H1 (cell line): ENCODE measurements around the gene ZIM2. TPM values are rescaled to one million over a fixed set of nuclear protein-coding genes. Genes with fewer than 3 reads are reported as not detected.

Experiments
- CTCF ChIA-PET: fragments of 300-600 bp; sonication (Branson Sonifier 250); formaldehyde crosslinking; loops from one replicate; lab custom pipeline; 2021; ENCODE audit not compliant: partially characterized antibody; lab: Charles Lee
- POLR2A ChIA-PET: fragments of 300-600 bp; sonication (Branson Sonifier 250); formaldehyde crosslinking; loops from one replicate; lab custom pipeline; 2021; ENCODE audit warnings: inconsistent platforms; ENCODE audit not compliant: partially characterized antibody; lab: Charles Lee
- DNase-seq, 2 experiments: peaks; one replicate each; pipeline versions ENCODE4 v3.0.0 to v3.0.0-alpha.2; 2010 to 2022; ENCODE audit warnings: low spot score in 2 of 2, low read depth in 1 of 2, mixed read lengths in 1 of 2
- FAIRE-seq: peaks from 2 replicates; lab custom pipeline; 2011; peaks lifted over from hg19 to GRCh38; lab: Jason Lieb, UNC
- H2AFZ ChIP-seq: 2 replicates; pipeline ENCODE4 v1.8.1; 2012; ENCODE audit warnings: low read length, inconsistent platforms
- H2AK5ac ChIP-seq: 2 replicates; pipeline ENCODE4 v1.6.1; 2013; ENCODE audit warnings: low read depth, low read length
- H2BK120ac ChIP-seq: replicated peaks from 2 replicates; pipeline ENCODE3; 2013; ENCODE audit warnings: low read depth, low read length, inconsistent platforms
- H2BK12ac ChIP-seq: 2 replicates; pipeline ENCODE4 v1.6.1; 2013; ENCODE audit warnings: low read depth, low read length
- H2BK15ac ChIP-seq: 2 replicates; pipeline ENCODE4 v1.6.1; 2013; ENCODE audit warnings: low read length
- H2BK20ac ChIP-seq: 2 replicates; pipeline ENCODE4 v1.6.1; 2013; ENCODE audit warnings: low read length
- H2BK5ac ChIP-seq: 2 replicates; pipeline ENCODE4 v1.6.1; 2013; ENCODE audit warnings: low read depth, low read length
- H3K14ac ChIP-seq: 2 replicates; pipeline ENCODE4 v1.6.1; 2013; ENCODE audit warnings: inconsistent platforms; ENCODE audit not compliant: insufficient read length
- H3K18ac ChIP-seq: 2 replicates; pipeline ENCODE4 v1.6.1; 2013; ENCODE audit warnings: low read length; ENCODE audit errors: extremely low read depth
- H3K23ac ChIP-seq: 2 replicates; pipeline ENCODE4 v1.6.1; 2013; ENCODE audit warnings: inconsistent platforms; ENCODE audit not compliant: insufficient read length
- H3K23me2 ChIP-seq: 2 replicates; pipeline ENCODE4 v1.6.1; 2013; ENCODE audit warnings: low read depth, low read length
- H3K27ac ChIP-seq: 2 replicates; pipeline ENCODE4 v1.6.1; 2011; ENCODE audit warnings: low read depth, low read length, inconsistent platforms
- H3K27me3 ChIP-seq, 4 experiments: replicated peaks in 1 of 4; 1 replicate in 1 of 4; 2 replicates in 3 of 4; pipeline versions ENCODE4 v1.6.1 to v1.8.1; 2011 to 2013; ENCODE audit warnings: low read length in 3 of 4, mild to moderate bottlenecking in 3 of 4, inconsistent platforms in 2 of 4, mixed read lengths in 2 of 4, moderate library complexity in 1 of 4; ENCODE audit not compliant: control insufficient read depth in 3 of 4, insufficient read depth in 3 of 4; ENCODE audit errors: extremely low read depth in 1 of 4
- H3K36me3 ChIP-seq, 4 experiments: 2 replicates each; pipeline versions ENCODE4 v1.6.1 to v1.8.1; 2011 to 2013; ENCODE audit warnings: mild to moderate bottlenecking in 4 of 4, low read length in 3 of 4, moderate library complexity in 2 of 4, control low read depth in 1 of 4, inconsistent platforms in 1 of 4; ENCODE audit not compliant: insufficient read depth in 4 of 4, control insufficient read depth in 2 of 4
- H3K4ac ChIP-seq: replicated peaks from 2 replicates; pipeline ENCODE3; 2013; ENCODE audit warnings: low read length, low read depth, mixed read lengths, inconsistent platforms; ENCODE audit not compliant: insufficient read length
- H3K4me1 ChIP-seq, 4 experiments: replicated peaks in 1 of 4; 1 replicate in 1 of 4; 2 replicates in 3 of 4; pipeline versions ENCODE4 v1.6.1 to v1.8.1; 2011 to 2013; ENCODE audit warnings: low read length in 3 of 4, inconsistent platforms in 2 of 4, mixed read lengths in 1 of 4; ENCODE audit not compliant: insufficient read depth in 4 of 4, control insufficient read depth in 3 of 4
- H3K4me2 ChIP-seq, 2 experiments: 2 replicates each; pipeline versions ENCODE4 v1.6.1 to v1.8.1; 2011 to 2013; ENCODE audit warnings: low read depth in 2 of 2, low read length in 2 of 2, control low read depth in 1 of 2, inconsistent platforms in 1 of 2, mild to moderate bottlenecking in 1 of 2; ENCODE audit not compliant: insufficient read depth in 1 of 2
- H3K4me3 ChIP-seq, 4 experiments: fragments of 200-600, 300-600 bp in 1 of 4; sonication (generic), shearing (Covaris generic), sonication (Bioruptor Twin) in 1 of 4; 2 replicates each; pipeline versions ENCODE4 v1.5.1 to v1.8.1; 2011 to 2016; ENCODE audit warnings: low read length in 4 of 4, low read depth in 3 of 4, control low read depth in 2 of 4, inconsistent platforms in 2 of 4, mild to moderate bottlenecking in 2 of 4, mixed read lengths in 1 of 4, moderate library complexity in 1 of 4; ENCODE audit not compliant: insufficient read depth in 2 of 4; ENCODE audit errors: extremely low read depth in 1 of 4
- H3K56ac ChIP-seq: replicated peaks from 2 replicates; pipeline ENCODE3; 2013; ENCODE audit warnings: low read depth, mild to moderate bottlenecking, mixed read lengths, low read length, inconsistent platforms; ENCODE audit not compliant: insufficient read length
- H3K79me1 ChIP-seq: 2 replicates; pipeline ENCODE4 v1.6.1; 2013; ENCODE audit warnings: low read depth, low read length, control low read depth
- H3K79me2 ChIP-seq, 2 experiments: 2 replicates each; pipeline versions ENCODE4 v1.6.1 to v1.8.1; 2012 to 2013; ENCODE audit warnings: low read length in 2 of 2, mild to moderate bottlenecking in 2 of 2, inconsistent platforms in 1 of 2; ENCODE audit not compliant: insufficient read depth in 2 of 2, control insufficient read depth in 1 of 2
- H3K9ac ChIP-seq, 4 experiments: replicated peaks in 1 of 4; 1 replicate in 1 of 4; 2 replicates in 3 of 4; pipeline versions ENCODE4 v1.6.1 to v1.8.1; 2011 to 2013; ENCODE audit warnings: low read depth in 3 of 4, low read length in 3 of 4, control low read depth in 2 of 4, mild to moderate bottlenecking in 2 of 4, moderate library complexity in 2 of 4, inconsistent platforms in 1 of 4; ENCODE audit errors: extremely low read depth in 1 of 4
- H3K9me3 ChIP-seq, 2 experiments: 2 replicates each; pipeline versions ENCODE4 v1.6.1 to v1.8.1; 2012 to 2013; ENCODE audit warnings: mild to moderate bottlenecking in 2 of 2, moderate library complexity in 2 of 2, control low read depth in 1 of 2, inconsistent platforms in 1 of 2, low read depth in 1 of 2, low read length in 1 of 2, mixed read lengths in 1 of 2; ENCODE audit not compliant: insufficient read depth in 2 of 2
- H4K20me1 ChIP-seq, 2 experiments: replicated peaks in 1 of 2; 2 replicates each; pipeline versions ENCODE3 to v1.8.1; 2011 to 2013; ENCODE audit warnings: inconsistent platforms in 2 of 2, low read length in 2 of 2, mild to moderate bottlenecking in 1 of 2; ENCODE audit not compliant: insufficient read depth in 2 of 2, control insufficient read depth in 1 of 2
- H4K5ac ChIP-seq: 2 replicates; pipeline ENCODE4 v1.6.1; 2013; ENCODE audit warnings: low read length, low read depth, mixed read lengths, inconsistent platforms; ENCODE audit not compliant: insufficient read length
- H4K8ac ChIP-seq: 2 replicates; pipeline ENCODE4 v1.8.0; 2013; ENCODE audit warnings: mild to moderate bottlenecking, moderate library complexity, low read length, inconsistent platforms; ENCODE audit not compliant: insufficient read depth; ENCODE audit errors: extremely low read depth
- H4K91ac ChIP-seq: replicated peaks from 2 replicates; pipeline ENCODE3; 2013; ENCODE audit warnings: low read length, mixed read lengths, inconsistent platforms; ENCODE audit not compliant: insufficient read length
- ASH2L ChIP-seq: fragments of 200-600, 300-600 bp; sonication (generic); IDR thresholded peaks from one replicate; pipeline ENCODE4 v1.7.1; 2017; ENCODE audit warnings: low read length
- CREB1 ChIP-seq: IDR thresholded peaks from 2 replicates; pipeline ENCODE4 v1.6.1; 2012; ENCODE audit warnings: inconsistent platforms
- GTF2F1 ChIP-seq: IDR thresholded peaks from 2 replicates; pipeline ENCODE4 v1.6.1; 2012; ENCODE audit warnings: low read depth, low read length, improper control_type of control experiment, borderline replicate concordance
- HDAC2 ChIP-seq, 2 experiments: fragments of 300-600 bp in 1 of 2; sonication (generic) in 1 of 2; IDR thresholded peaks; 2 replicates each; pipeline ENCODE4 v1.6.1; 2011 to 2012; ENCODE audit warnings: low read depth in 2 of 2, low read length in 2 of 2, mild to moderate bottlenecking in 2 of 2, moderate library complexity in 2 of 2, borderline replicate concordance in 1 of 2, inconsistent platforms in 1 of 2
- KDM5A ChIP-seq: fragments of 200-600 bp; IDR thresholded peaks from 2 replicates; pipeline ENCODE4 v1.7.1; 2012; ENCODE audit warnings: mild to moderate bottlenecking, low read length, inconsistent platforms, mixed read lengths
- PHF8 ChIP-seq: fragments of 200-600 bp; sonication (generic); conservative IDR thresholded peaks from 2 replicates; pipeline ENCODE4 v1.7.1; 2012; ENCODE audit warnings: low read depth, mild to moderate bottlenecking, inconsistent platforms, low read length, moderate library complexity
- POLR2A ChIP-seq, 2 experiments: IDR thresholded peaks; 1 replicate in 1 of 2; 2 replicates in 1 of 2; pipeline ENCODE4 v1.6.1; 2011; ENCODE audit warnings: low read depth in 2 of 2, low read length in 2 of 2, mild to moderate bottlenecking in 2 of 2; ENCODE audit errors: control extremely low read depth in 1 of 2
- TCF12 ChIP-seq: IDR thresholded peaks from 2 replicates; pipeline ENCODE4 v1.6.1; 2011; ENCODE audit warnings: low read depth, mild to moderate bottlenecking, low read length
- WGBS, 2 experiments: shearing (Covaris generic) in 1 of 2; methylation state at CpG; one replicate each; pipeline versions ENCODE4 v1.1.6 to v1.1.7; 2013 to 2015; ENCODE audit warnings: low lambda C conversion rate in 2 of 2, mixed read lengths in 2 of 2, inconsistent platforms in 1 of 2, low coverage in 1 of 2, missing lambda C conversion rate in 1 of 2; ENCODE audit not compliant: insufficient replicate concordance in 2 of 2, insufficient coverage in 1 of 2, insufficient read length in 1 of 2; ENCODE audit errors: extremely low coverage in 1 of 2, missing lambda C conversion rate in 1 of 2; 5-methylcytosine and 5-hydroxymethylcytosine counted together
- polyA plus RNA-seq, 7 experiments: library from polyadenylated mRNA; depleted of rRNA in 3 of 7; stranded (reverse) in 5 of 7; unstranded in 2 of 7; fragments of >200 nt in 5 of 7; fragments of 200-250 nt in 2 of 7; gene quantifications; 1 replicate in 5 of 7; 2 replicates in 1 of 7; 4 replicates in 1 of 7; pipeline versions ENCODE4 v1.2.1 to v1.2.3, GENCODE V29; 2011 to 2013; ENCODE audit warnings: missing spikeins in 2 of 7, mixed read lengths in 2 of 7
- total RNA-seq: library from RNA; stranded (reverse); fragmentation: NEBNext Ultra II Directional; extraction: Animal tissue kit (Norgen Biotek cat#: 25700); gene quantifications from 2 replicates; pipeline ENCODE4 v1.2.1, GENCODE V29; 2021

Gene ZIM2
- total and polyA plus RNA-seq, 2 of the 8 experiments (the other 6 are each of a cell fraction or from before 2014, with no cell fraction given): not detected

GRCh38 chr19:56760842-56761241 is 79.7 kb downstream of the ZIM2 start:
- Histone ChIP-seq H4K91ac (no peak overlapping the region), H2AFZ (no peak overlapping the region), H2AK5ac (no peak overlapping the region), H3K18ac (no peak overlapping the region), H4K8ac (no peak overlapping the region), H3K23ac (no peak overlapping the region), H4K5ac (no peak overlapping the region), H3K9ac (no peak overlapping the region), H3K23me2 (no peaks in the 10 kb centered on the region; the same call in 1 of the 2 replicates), H4K20me1 (no peaks in the 10 kb centered on the region), H3K27ac (no peak overlapping the region), H3K4me1 (no peaks in the 10 kb centered on the region), H2BK20ac (no peak overlapping the region), H3K14ac (no peak overlapping the region), H3K36me3 (no peaks in the 10 kb centered on the region; a peak in 1 of 8 replicates), H2BK5ac (no peak overlapping the region), H3K79me2 (no peaks in the 10 kb centered on the region), H3K4ac (no peak overlapping the region), H3K79me1 (no peaks in the 10 kb centered on the region; the same call in 1 of the 2 replicates), H2BK15ac (no peak overlapping the region), H3K27me3 (no peaks in the 10 kb centered on the region), H3K4me3 (no peak overlapping the region), H2BK12ac (no peak overlapping the region), H3K56ac (no peak overlapping the region), H3K4me2 (no peak overlapping the region), H3K9me3 (peaks cover 85 to 94% of the 10 kb centered on the region in 2 experiments), H2BK120ac (no peak overlapping the region)
- FAIRE-seq (no peak), DNase-seq (no peak)
- TF ChIP-seq KDM5A: no peak
- no peak for TF ChIP-seq POLR2A (IDR thresholded peaks at IDR 0.05; ENCODE audit: control extremely low read depth in 1 of 2, low read depth in 2 of 2, low read length in 2 of 2)
- no peak for TF ChIP-seq GTF2F1
- no peak for TF ChIP-seq PHF8
- no peak for TF ChIP-seq TCF12
- TF ChIP-seq HDAC2 (IDR thresholded peaks at IDR 0.05; ENCODE audit: borderline replicate concordance in 1 of 2, low read depth in 2 of 2, low read length in 2 of 2): no peak
- TF ChIP-seq CREB1: no peak
- no peak for TF ChIP-seq ASH2L
- WGBS, 2 experiments: 84% methylated on average over 10 of the region's 10 CpGs; no CpG with 5 or more reads in 1 of the 2 experiments
- ChIA-PET POLR2A (no interaction called here), CTCF (no interaction called here)
